MM.1S (cell line): ENCODE measurements around the gene PCSK1N.

ENCODE experiments used
- DNase-seq: peaks from one replicate; pipeline ENCODE4 v3.0.0-alpha.2; 2015
- H2AFZ ChIP-seq: fragments of 300-600 bp; sonication (generic); 2 replicates; pipeline ENCODE4 v1.6.0; 2016; ENCODE audit warnings: antibody characterized with exemption, low read length
- H3F3A ChIP-seq: fragments of 300-600 bp; sonication (generic); 2 replicates; pipeline ENCODE4 v1.6.1; 2016; ENCODE audit warnings: mild to moderate bottlenecking, antibody characterized with exemption, low read length, moderate library complexity, mixed read lengths; ENCODE audit not compliant: insufficient read depth
- H3K27ac ChIP-seq: fragments of 300-600 bp; sonication (generic); 2 replicates; pipeline ENCODE4 v1.5.1; 2016; ENCODE audit warnings: mild to moderate bottlenecking, low read length
- H3K27me3 ChIP-seq: fragments of 300-600 bp; sonication (generic); replicated peaks from 2 replicates; pipeline ENCODE4 v1.6.0; 2016; ENCODE audit warnings: low read length; ENCODE audit not compliant: insufficient read depth
- H3K36me3 ChIP-seq: fragments of 300-600 bp; sonication (generic); replicated peaks from 2 replicates; pipeline ENCODE4 v1.6.1; 2016; ENCODE audit warnings: mild to moderate bottlenecking, low read length, mixed read lengths; ENCODE audit not compliant: insufficient read depth
- H3K4me1 ChIP-seq: fragments of 300-600 bp; sonication (generic); 2 replicates; pipeline ENCODE4 v1.6.1; 2016; ENCODE audit warnings: low read length, mixed read lengths
- H3K4me2 ChIP-seq: fragments of 300-600 bp; sonication (generic); 2 replicates; pipeline ENCODE4 v1.6.0; 2016; ENCODE audit warnings: low read depth, low read length
- H3K4me3 ChIP-seq: fragments of 300-600 bp; sonication (generic); 2 replicates; pipeline ENCODE4 v1.5.1; 2016; ENCODE audit warnings: low read length, mixed read lengths
- H3K79me2 ChIP-seq: fragments of 300-600 bp; sonication (generic); 2 replicates; pipeline ENCODE4 v1.6.1; 2016; ENCODE audit warnings: mixed run types, low read length, mixed read lengths
- H3K9ac ChIP-seq: fragments of 300-600 bp; sonication (generic); 2 replicates; pipeline ENCODE4 v1.6.1; 2016; ENCODE audit warnings: low read length, mixed read lengths
- H3K9me2 ChIP-seq: fragments of 300-600 bp; sonication (generic); replicated peaks from 2 replicates; pipeline ENCODE4 v1.6.1; 2016; ENCODE audit warnings: mild to moderate bottlenecking, low read length, mixed read lengths; ENCODE audit not compliant: insufficient read depth
- H3K9me3 ChIP-seq: fragments of 300-600 bp; sonication (generic); replicated peaks from 2 replicates; pipeline ENCODE4 v1.6.1; 2016; ENCODE audit warnings: mild to moderate bottlenecking, low read length, mixed read lengths; ENCODE audit not compliant: insufficient read depth
- H4K20me1 ChIP-seq: fragments of 300-600 bp; sonication (generic); 2 replicates; pipeline ENCODE4 v1.6.1; 2016; ENCODE audit warnings: mild to moderate bottlenecking, low read length, moderate library complexity, mixed read lengths; ENCODE audit not compliant: insufficient read depth
- EZH2 ChIP-seq: fragments of 300-600 bp; sonication (generic); optimal IDR thresholded peaks from 2 replicates; pipeline ENCODE3; 2017; ENCODE audit warnings: low read depth, mild to moderate bottlenecking, antibody characterized with exemption, low read length, mixed read lengths
- EZH2phosphoT487 ChIP-seq: fragments of 300-600 bp; sonication (generic); IDR thresholded peaks from 2 replicates; pipeline ENCODE4 v1.6.1; 2018; ENCODE audit warnings: antibody characterized with exemption, low read length
- TF ChIP-seq, protein P1 (sequence below): fragments of 300-600 bp; sonication (generic); IDR thresholded peaks from 2 replicates; pipeline ENCODE4 v1.5.1; 2016; ENCODE audit warnings: antibody characterized with exemption, low read length, mixed read lengths

The PCSK1N gene

DNA sequence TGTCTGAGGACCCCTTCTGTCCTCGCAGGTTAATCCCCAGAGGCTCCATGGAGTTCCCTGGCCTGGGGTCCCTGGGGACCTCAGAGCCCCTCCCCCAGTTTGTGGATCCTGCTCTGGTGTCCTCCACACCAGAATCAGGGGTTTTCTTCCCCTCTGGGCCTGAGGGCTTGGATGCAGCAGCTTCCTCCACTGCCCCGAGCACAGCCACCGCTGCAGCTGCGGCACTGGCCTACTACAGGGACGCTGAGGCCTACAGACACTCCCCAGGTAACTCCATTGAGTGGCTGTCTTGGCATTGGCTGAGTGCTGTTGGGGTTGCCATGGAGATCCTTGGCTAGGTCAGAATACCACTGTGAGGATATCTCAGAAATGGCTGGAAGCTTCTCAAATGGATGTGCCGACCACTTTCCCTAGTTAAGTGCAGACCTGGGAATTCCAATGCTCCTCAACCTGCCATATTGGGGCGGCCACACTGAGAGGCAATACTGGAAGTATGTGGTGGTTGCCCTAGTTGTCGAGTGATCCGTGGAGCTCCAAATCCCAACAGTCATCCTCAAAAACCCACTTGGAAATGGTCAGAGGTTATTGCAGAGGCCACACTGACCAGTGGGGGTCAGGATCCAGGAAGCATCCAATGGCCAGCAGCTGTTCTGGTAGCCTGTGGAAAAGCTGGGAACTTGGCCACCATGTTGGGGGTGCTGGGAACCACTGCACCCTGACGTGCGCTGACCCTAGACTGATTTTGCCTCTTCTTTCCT is 44.2 kb downstream of the PCSK1N start:
- no peak for TF ChIP-seq EZH2phosphoT487
- TF ChIP-seq, protein P1, sequence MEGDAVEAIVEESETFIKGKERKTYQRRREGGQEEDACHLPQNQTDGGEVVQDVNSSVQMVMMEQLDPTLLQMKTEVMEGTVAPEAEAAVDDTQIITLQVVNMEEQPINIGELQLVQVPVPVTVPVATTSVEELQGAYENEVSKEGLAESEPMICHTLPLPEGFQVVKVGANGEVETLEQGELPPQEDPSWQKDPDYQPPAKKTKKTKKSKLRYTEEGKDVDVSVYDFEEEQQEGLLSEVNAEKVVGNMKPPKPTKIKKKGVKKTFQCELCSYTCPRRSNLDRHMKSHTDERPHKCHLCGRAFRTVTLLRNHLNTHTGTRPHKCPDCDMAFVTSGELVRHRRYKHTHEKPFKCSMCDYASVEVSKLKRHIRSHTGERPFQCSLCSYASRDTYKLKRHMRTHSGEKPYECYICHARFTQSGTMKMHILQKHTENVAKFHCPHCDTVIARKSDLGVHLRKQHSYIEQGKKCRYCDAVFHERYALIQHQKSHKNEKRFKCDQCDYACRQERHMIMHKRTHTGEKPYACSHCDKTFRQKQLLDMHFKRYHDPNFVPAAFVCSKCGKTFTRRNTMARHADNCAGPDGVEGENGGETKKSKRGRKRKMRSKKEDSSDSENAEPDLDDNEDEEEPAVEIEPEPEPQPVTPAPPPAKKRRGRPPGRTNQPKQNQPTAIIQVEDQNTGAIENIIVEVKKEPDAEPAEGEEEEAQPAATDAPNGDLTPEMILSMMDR = no peak
- no peak for TF ChIP-seq EZH2
- H3K27ac ChIP-seq = no peak overlapping the region
- no peaks in the 10 kb centered on the region for H3K79me2 ChIP-seq
- H3K9ac ChIP-seq = no peak overlapping the region
- H3K4me2 ChIP-seq = no peak overlapping the region
- no peak overlapping the region for H2AFZ ChIP-seq
- no peaks in the 10 kb centered on the region for H3K9me2 ChIP-seq
- no peaks in the 10 kb centered on the region for H3K9me3 ChIP-seq
- no peak for DNase-seq
- H3K27me3 ChIP-seq = no peaks in the 10 kb centered on the region
- no peak overlapping the region for H3K4me3 ChIP-seq
- no peaks in the 10 kb centered on the region for H3F3A ChIP-seq
- H4K20me1 ChIP-seq = no peaks in the 10 kb centered on the region
- no peaks in the 10 kb centered on the region for H3K4me1 ChIP-seq
- H3K36me3 ChIP-seq = no peaks in the 10 kb centered on the region

DNA sequence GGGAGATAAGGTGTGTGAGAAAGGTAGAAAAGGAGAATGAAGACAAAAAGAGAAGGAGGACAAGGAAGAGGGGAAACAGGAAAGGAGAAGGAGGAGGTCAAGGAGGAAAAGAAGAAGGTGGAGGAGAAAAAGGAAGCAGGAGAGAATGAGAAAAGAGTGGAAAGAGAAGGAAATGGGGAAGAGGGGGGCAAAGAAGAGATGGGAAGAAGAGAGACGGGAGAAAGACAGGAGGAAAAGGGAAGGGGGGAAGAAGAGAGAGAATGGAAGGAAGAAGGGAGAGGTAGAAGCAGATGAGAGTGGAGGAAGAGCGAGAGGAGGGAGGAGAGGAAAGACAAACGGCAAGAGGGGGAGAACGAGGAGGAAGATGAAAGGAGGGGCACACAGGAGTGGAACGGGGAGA is 44.9 kb downstream of the PCSK1N start:
- TF ChIP-seq, protein P1 = no peak
- TF ChIP-seq EZH2phosphoT487 = no peak
- Histone ChIP-seq H3K36me3 (no peaks in the 10 kb centered on the region), H4K20me1 (no peaks in the 10 kb centered on the region), H3K79me2 (no peaks in the 10 kb centered on the region), H3K9me3 (no peaks in the 10 kb centered on the region), H3F3A (no peaks in the 10 kb centered on the region), H3K9ac (no peak overlapping the region), H2AFZ (no peak overlapping the region), H3K4me3 (no peak overlapping the region), H3K27me3 (no peaks in the 10 kb centered on the region), H3K27ac (no peak overlapping the region), H3K4me2 (no peak overlapping the region), H3K4me1 (no peaks in the 10 kb centered on the region), H3K9me2 (no peaks in the 10 kb centered on the region)
- no peak for DNase-seq

DNA sequence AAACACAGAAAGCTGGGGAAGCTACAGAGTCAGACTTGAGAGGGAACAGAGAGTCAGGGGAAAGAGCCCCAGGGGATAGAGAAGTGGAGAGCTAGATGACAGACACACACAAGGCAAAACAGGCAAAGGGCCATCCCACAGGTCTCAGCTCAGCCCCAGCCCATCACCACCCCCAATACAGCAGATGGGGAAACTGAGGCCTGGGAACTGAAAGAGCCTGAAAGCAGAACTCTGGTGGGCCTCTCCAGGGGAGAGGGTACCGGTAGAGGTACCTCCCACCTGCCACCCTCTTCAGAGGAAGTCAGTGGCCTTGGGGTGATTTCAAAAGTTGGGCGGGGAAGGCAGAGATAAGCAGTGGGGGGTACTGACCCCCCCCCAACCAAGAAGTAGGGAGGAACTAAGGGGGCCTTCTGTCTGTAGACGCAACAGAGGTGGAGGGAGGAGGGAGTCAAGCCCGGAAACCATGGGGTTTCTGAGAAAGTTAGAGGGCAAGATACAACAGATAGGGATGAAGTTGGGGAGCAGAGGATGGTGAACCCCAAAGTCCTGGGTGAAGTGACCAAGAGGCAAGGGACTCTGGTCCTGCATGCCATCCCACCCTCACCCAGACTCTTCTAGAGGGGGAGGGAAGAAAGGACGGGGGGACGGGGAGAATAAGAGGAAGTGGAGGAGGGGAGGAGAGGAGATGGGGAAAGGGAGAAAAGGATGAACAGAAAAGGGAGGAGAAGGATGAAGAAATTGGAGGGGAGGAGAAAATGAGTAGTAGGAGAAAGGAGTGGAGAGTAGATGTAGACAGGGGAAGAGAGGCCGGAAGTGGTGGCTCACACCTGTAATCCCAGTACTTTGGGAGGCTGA is 45.8 kb downstream of the PCSK1N start:
- H3K4me3 ChIP-seq = no peak overlapping the region
- H3K27ac ChIP-seq = no peak overlapping the region
- no peaks in the 10 kb centered on the region for H3K79me2 ChIP-seq
- no peaks in the 10 kb centered on the region for H3K4me1 ChIP-seq
- no peaks in the 10 kb centered on the region for H3K27me3 ChIP-seq
- no peaks in the 10 kb centered on the region for H3K9me2 ChIP-seq
- H3K9ac ChIP-seq = no peak overlapping the region
- no peak overlapping the region for H2AFZ ChIP-seq
- no peak for DNase-seq
- TF ChIP-seq, protein P1 = no peak
- TF ChIP-seq EZH2 = no peak
- no peak for TF ChIP-seq EZH2phosphoT487
- no peaks in the 10 kb centered on the region for H3F3A ChIP-seq
- H3K36me3 ChIP-seq = no peaks in the 10 kb centered on the region
- H4K20me1 ChIP-seq = no peaks in the 10 kb centered on the region
- no peak overlapping the region for H3K4me2 ChIP-seq
- no peaks in the 10 kb centered on the region for H3K9me3 ChIP-seq
